Activated CD4-positive, alpha-beta T cell treated with anti-CD3 and anti-CD28 coated beads for 24 hours (primary cell): Measurements from ENCODE around the gene CYP4A22.
"Not testable (repeated sequence)": the region's sequence is repeated elsewhere in the genome, so short reads cannot be mapped to it uniquely, and the experiment has no call there.

Experiments
- DNase-seq, 2 donors: peaks; one replicate each; pipeline ENCODE4 v3.0.0-alpha.2; 2020; ENCODE audit warnings: low read depth in 2 of 2

CYP4A22 gene, protein sequence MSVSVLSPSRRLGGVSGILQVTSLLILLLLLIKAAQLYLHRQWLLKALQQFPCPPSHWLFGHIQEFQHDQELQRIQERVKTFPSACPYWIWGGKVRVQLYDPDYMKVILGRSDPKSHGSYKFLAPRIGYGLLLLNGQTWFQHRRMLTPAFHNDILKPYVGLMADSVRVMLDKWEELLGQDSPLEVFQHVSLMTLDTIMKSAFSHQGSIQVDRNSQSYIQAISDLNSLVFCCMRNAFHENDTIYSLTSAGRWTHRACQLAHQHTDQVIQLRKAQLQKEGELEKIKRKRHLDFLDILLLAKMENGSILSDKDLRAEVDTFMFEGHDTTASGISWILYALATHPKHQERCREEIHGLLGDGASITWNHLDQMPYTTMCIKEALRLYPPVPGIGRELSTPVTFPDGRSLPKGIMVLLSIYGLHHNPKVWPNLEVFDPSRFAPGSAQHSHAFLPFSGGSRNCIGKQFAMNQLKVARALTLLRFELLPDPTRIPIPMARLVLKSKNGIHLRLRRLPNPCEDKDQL

GRCh38 chr1:47137198-47137597 lies at the start of gene CYP4A22:
Gene CYP4A22, plus strand, starts transcription at chr1:47137441. Its CDS starts 45 bp downstream, at chr1:47137486.
- no peak for DNase-seq

DNA sequence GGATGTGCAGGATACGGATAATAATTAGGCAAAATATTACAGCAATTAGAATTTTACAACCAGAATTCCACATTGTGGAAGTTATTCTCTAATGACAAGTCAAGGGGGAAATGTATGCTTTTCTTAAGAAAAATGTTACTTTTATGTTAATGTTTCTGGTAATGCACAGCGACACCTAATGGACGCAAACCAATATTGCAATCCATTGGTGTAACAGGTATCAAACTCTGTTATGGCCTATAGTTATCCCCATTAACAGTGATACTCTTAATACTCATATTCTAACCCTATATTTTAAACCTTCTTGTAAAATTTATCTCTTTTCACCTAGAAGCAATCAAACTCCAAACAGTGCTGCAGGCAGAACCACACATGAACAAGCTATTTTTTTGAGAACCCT lies 47.9 kb upstream of the CYP4A22 start:
- not testable (repeated sequence) for DNase-seq

DNA sequence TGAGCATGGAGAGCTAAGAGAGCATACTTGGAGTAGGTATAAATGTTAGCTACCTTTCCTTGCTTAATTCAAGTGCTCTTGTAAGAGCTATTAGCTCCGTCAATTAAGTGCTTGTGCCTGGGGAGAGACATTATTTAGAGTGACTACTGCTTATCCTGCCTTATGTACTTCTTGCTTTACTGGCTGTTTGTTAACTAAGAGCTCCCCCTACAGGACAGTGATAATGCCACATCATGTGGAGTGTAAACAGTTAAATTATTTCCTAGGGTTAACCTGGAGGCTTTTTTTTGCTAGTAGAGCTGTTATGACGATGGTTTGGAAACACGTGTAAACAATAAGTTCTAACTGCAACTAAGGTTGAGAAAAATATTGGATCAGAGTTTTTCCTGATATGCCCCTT lies 45.8 kb upstream of the CYP4A22 start:
- not testable (repeated sequence) for DNase-seq

DNA sequence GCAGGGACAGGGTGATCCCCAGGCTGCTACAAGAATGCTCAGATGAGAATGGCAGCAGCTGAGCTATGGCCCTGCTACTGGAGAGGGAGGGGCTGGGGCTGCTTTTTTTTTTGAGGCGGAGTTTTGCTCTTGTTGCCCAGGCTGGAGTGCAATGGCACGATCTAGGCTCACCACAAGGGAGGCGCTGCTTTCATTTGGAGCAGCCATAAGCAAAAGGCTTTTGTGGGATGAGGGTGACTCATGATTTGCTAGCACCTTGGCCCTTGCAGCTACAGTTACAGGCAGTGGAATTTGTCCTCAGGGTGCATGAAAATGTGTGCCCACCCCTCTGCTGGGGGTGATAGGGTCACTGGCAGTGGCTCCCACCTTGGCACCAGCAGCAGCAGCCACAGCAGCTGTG lies 32.4 kb upstream of the CYP4A22 start:
- DNase-seq, result no peak

- no peak for DNase-seq
Observed at GRCh38 chr1:47106792-47107191, 30.4 kb upstream of the CYP4A22 start.

- DNase-seq, result not testable (repeated sequence)
Observed at GRCh38 chr1:47107851-47108574, 29.2 kb upstream of the CYP4A22 start.

GRCh38 chr1:47109482-47109881 lies 27.8 kb upstream of the CYP4A22 start:
- not testable (repeated sequence) for DNase-seq

DNA sequence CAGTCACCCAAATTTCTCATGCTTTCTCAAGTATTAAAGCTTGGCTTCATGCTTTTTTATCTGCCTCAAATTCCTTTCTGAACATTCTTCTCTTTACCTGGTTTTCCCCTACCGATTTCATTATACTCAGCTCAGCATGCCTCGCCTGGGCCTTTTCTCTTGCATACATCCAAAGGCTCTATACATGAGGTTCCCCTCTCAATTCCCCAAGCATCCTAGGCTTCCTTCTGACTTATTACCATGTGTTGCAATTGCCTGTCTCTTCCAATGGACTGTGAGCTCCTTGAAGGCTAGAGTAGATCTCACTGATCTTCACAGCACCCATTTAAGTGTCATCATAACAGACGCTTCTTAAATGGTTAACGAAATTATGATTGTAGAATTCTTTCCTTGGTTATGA lies 24.1 kb upstream of the CYP4A22 start:
- DNase-seq, result no peak

GRCh38 chr1:47121039-47121438 lies 16.2 kb upstream of the CYP4A22 start:
- not testable (repeated sequence) for DNase-seq

GRCh38 chr1:47124834-47125233 lies 12.4 kb upstream of the CYP4A22 start:
- DNase-seq, result not testable (repeated sequence)

DNA sequence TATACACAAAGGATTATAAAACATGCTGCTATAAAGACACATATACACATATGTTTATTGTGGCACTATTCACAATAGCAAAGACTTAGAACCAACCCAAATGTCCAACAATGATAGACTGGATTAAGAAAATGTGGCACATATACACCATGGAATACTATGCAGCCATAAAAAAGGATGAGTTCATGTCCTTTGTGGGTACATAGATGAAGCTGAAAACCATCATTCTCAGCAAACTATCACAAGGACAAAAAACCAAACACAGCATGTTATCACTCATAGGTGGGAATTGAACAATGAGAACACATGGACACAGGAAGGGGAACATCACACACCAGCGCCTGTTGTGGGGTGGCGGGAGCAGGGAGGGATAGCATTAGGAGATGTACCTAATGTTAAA lies 10.2 kb upstream of the CYP4A22 start:
- not testable (repeated sequence) for DNase-seq

GRCh38 chr1:47128221-47128620 lies 9.0 kb upstream of the CYP4A22 start:
- DNase-seq, result no peak

GRCh38 chr1:47128854-47129253 lies 8.4 kb upstream of the CYP4A22 start:
- DNase-seq, result not testable (repeated sequence)

DNA sequence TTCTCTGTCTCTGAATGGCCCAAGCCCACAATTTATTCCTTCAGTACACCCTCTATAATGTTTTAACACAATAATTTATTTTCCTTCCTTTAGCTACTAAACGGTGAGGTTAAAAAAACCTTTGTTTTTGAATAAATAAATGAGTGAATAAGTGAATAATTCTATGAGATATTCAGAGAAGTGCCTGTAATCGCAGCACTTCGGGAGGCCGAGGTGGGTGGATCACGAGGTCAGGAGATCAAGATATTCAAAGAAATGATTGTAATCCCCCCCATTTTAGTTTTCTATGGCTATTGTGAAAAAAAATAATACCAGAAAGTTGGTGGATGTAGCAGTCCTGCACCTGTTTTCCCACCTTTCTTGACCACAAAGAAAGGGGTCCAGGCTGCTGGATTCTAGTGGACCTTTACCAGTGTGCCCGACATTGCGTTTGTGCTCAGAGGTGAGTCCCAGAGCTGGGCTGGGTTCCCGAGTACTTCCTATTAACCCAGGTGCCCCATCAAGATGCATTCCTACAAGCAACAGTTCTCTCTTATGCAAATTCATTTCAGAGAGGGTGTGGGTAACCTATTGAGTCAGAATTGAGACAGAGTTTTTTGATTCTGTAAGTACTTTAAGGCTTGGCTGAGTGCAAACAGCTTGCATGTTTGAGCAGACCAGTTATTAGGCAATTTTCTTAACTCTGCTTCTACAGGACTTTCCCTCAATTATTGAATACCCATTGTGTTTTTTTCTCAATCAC lies 7.6 kb upstream of the CYP4A22 start:
- DNase-seq, result not testable (repeated sequence)

DNA sequence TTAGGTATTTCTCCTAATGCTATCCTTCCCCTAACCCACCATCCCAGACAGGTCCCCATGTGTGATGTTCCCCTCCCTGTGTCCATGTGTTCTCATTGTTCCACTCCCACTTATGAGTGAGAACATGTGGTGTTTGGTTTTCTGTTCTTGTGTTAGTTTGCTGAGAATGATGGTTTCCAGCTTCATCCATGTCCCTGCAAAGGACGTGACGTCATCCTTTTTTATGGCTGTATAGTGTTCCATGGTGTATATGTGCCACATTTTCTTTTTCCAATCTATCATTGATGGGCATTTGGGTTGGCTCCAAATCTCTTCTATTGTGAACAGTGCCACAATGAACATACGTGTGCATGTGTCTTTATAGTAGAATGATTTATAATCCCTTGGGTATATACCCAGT lies 4.6 kb upstream of the CYP4A22 start:
- DNase-seq, result not testable (repeated sequence)

GRCh38 chr1:47137925-47138615 lies 829 bp downstream of the CYP4A22 start:
- DNase-seq, result no peak

DNA sequence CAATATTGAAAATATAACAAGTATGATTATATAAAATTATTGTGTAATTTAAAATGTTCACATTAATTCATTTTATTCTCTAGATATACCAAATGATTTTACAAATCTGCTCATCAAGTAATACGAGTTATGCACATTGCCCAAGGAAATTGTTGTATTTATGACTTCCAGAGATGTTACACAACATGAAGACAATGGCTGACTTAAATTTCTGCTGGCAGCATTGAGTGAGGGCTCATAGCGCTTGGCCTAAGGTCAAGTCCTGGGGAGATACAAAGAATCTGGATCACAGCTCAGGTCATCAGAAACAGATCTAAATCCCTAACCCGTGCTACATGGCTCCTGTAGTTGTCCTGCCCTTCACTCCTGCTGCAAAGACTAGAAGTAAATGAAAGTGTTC lies 3.1 kb downstream of the CYP4A22 start:
- DNase-seq, result not testable (repeated sequence)

DNA sequence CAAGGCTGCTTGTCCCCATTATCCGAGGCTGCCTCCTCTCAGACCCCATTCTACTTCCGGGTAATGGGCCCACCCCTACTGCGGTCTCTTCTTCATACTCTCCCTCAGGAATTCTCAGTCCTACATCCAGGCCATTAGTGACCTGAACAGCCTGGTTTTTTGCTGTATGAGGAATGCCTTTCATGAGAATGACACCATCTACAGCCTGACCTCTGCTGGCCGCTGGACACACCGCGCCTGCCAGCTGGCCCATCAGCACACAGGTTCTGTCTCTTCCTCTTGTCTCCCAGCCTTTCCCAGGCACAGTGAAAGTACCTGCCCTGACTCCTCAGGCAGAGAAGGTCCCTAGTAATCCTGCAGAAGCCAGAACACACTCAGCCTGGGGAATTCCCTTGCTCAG lies 6.4 kb downstream of the CYP4A22 start:
- DNase-seq, result not testable (repeated sequence)

- not testable (repeated sequence) for DNase-seq
Observed at GRCh38 chr1:47146495-47146894, 9.3 kb downstream of the CYP4A22 start.

- DNase-seq, result no peak
Observed at GRCh38 chr1:47147047-47147785, 10.0 kb downstream of the CYP4A22 start.

- not testable (repeated sequence) for DNase-seq
Observed at GRCh38 chr1:47149162-47149561, 11.9 kb downstream of the CYP4A22 start.
